GM21825 (cell line): ENCODE measurements around the gene PLXNA2.

Experiments
- ATAC-seq: cut with Tn5 transposase; IDR thresholded peaks from one replicate; pipeline ENCODE4 v1.9.1; 2021; ENCODE audit warnings: mild to moderate bottlenecking, moderate library complexity; ENCODE audit not compliant: unreplicated experiment

PLXNA2 gene

DNA sequence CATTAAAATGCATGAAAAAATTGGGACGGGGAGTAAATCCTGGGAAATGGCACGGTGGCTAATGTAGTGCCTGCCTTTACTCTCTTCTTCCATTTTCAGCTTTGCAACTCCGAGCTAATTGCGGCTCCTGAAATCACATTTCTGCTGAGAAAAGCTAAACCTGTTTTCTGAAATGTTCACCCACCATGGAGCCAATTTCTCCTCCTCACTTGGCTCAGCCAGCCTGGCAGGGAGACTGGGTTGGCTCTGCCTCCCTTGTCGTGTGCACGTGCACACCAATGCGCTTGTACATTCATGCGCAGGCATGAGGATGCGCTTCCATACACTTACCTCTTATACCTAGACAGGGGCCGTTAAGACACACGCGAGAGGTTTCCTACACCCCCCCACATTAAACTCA is 165.4 kb downstream of the PLXNA2 start:
- ATAC-seq, result no peak

GRCh38 chr1:208077232-208078075 is 166.7 kb downstream of the PLXNA2 start:
- no peak for ATAC-seq

DNA sequence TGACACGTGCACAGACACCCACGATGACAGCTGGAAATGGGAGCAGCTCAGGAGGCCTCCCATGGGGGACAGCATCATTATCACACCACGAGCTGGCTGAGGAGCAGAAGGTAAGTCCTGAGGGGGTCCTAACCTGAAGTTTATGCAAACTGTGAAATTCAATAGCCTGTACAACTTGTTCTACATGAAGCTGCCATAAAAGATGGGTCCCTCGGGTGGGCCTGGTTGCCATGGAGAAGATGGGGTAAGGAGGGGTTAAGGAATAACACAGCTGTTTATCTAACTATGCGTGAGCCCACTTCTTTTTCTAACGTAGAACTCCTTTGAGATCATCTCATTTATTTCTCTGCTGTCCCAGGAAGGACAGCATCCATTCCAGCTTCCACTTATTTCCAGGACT is 169.8 kb downstream of the PLXNA2 start:
- no peak for ATAC-seq

GRCh38 chr1:208071435-208072031 is 172.7 kb downstream of the PLXNA2 start:
- ATAC-seq, result no peak

- no peak for ATAC-seq
Observed at GRCh38 chr1:208069908-208070307, 174.3 kb downstream of the PLXNA2 start.

GRCh38 chr1:208069317-208069716 is 174.9 kb downstream of the PLXNA2 start:
- ATAC-seq, result no peak

DNA sequence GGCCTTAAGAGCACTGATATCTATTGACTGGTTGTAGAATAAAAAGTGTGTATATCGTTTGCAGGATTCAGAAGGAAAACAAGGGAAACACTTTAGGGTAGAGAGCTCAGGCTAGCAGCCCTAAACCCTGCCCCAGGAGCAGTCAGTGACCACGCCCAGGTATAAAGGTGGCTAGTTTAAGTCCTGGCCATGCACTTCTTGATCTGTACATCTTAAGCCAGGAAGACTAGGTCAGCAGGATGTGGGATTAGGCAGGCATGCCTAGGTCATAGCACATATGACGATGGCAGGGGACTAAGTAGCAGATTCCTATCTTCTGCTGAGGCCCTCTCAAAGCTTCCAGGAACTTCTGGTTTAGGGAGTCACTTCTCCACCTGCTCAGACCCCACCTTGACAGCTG is 175.3 kb downstream of the PLXNA2 start:
- ATAC-seq, result no peak

GRCh38 chr1:208068407-208068806 is 175.8 kb downstream of the PLXNA2 start:
- ATAC-seq, result no peak

DNA sequence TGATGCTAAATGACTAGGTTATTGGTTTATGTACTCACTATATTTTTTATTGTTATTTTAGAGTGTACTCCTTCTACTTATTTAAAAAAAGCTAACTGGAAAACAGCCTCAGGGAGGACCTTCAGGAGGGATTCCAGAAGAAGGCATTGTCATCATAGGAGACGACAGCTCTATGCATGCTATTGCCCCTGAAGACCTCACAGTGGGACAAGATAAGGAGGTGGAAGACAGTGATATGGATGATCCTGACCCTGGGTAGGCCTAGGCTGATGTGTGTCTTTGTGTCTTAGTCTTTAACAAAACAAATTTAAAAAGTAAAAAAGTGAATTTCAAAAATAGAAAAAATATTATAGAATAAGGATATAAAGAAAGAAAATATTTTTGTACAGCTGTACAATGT is 177.6 kb downstream of the PLXNA2 start:
- ATAC-seq, result no peak

GRCh38 chr1:208065862-208066261 is 178.3 kb downstream of the PLXNA2 start:
- no peak for ATAC-seq

GRCh38 chr1:208061632-208062031 is 182.6 kb downstream of the PLXNA2 start:
- ATAC-seq, result no peak

DNA sequence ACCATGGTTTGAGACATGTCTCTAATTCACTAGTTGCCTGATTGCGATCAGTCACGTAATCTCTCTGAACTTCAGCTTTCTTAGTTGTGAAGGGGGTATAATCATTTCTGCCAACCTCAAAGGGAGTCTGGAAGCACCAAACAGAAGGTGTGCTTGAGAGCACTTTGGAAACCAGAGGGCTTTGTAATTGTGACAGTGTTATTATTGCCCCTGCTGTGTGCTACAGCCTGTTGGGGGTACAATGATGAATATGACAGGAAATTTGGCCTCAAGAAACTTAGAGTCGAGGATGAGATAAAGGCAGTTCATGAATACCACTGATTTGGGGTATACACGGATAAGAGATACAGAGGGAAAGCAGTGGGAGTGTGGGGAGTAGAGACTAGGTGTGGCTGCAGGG is 183.1 kb downstream of the PLXNA2 start:
- no peak for ATAC-seq

- no peak for ATAC-seq
Observed at GRCh38 chr1:208060215-208060869, 183.8 kb downstream of the PLXNA2 start.

- ATAC-seq, result no peak
Observed at GRCh38 chr1:208059409-208060001, 184.7 kb downstream of the PLXNA2 start.

DNA sequence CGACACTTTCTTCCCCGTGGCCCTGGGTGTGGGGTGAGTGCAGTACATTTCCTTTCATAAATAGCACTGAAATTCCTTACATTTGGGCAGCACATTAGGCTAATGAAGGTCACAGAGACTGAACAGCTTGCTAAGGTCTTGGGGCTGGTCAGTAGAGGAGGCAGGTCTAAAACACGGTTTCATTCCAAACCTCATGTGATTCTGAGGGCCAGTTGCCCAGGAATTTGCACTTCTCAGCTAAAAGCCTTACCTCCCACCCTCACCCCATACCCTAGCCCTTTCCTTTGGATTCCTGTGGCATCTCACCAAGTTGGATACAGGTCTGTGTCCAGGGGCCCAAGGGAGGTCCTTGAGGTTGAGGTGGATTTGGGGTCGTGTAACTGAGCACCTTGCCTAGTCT is 185.4 kb downstream of the PLXNA2 start:
- no peak for ATAC-seq

DNA sequence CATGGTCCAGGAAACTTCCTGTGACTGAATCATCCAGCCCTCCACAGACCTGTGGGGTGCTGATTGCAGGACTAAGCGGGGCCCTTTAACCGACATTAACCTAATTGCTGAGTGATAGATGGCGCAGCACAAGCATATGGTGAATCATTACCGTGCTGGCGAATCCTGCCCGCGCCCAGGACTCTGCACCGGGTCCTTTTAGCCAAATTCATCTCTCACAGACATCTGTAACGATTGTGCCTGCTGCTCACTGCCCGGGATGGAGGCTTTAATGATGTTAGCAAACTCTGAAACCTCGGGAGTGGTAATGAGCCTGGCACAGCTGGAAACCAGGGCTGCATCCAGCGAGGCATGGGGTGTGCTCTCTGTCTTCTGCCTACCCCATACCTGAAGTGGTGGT is 185.9 kb downstream of the PLXNA2 start:
- no peak for ATAC-seq

DNA sequence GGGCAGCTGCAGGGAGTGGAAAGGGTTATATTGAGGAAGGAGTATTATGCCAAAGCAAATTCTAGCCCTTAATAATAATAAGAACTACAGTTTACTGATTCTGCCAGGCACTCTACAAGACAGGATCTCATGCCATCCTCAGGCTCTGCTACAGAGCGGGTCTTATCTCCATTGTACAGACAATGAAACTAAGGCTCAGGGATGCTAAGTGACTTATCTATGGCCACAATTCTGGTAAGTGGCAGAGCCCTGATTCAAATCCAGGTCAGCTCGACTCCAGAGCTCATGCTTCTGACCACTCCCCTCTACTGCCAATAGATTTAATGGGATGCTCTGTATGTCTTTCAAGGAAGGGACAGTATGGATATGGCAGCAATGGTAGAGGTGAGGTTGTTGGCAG is 187.1 kb downstream of the PLXNA2 start:
- ATAC-seq, result no peak

DNA sequence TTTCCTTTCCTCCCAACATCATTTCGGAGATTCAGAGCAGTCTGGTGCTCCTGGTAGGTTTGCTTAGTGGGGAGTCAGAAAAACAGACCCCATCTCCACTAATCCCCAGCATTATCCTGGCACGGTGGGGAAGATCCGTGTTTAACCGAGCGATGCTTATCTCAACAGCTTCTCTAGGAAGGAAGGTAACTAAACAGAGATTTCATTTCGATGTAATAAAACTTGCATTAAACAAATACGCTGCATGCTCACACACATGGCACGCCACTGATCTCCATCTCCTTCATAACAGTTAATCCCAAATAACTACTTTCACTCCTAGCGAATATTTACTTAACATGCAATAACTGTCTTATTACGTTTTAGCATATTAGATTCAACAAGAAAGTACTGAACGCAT is 188.6 kb downstream of the PLXNA2 start:
- no peak for ATAC-seq

- no peak for ATAC-seq
Observed at GRCh38 chr1:208054911-208055379, 189.2 kb downstream of the PLXNA2 start.

DNA sequence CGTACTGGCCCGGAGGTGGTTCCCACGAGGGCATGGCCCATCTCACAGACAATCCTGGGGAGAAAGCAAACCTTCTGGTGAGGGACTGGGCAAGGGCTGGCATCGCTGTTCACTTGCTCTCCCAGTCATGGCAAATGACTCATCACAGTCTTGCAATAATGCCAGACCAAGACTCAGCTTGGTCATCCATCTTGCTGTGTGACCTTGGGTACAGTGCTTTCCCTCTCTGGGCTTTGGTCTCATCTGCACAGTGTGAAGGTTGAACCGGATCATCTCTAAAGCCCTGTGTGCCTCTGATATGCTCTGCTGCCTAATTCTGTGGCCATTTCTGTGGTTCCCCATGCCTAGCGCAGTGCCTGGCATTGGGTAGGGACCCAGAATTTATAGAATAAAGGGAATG is 189.7 kb downstream of the PLXNA2 start:
- no peak for ATAC-seq

- no peak for ATAC-seq
Observed at GRCh38 chr1:208053661-208054060, 190.5 kb downstream of the PLXNA2 start.
